ENCODE measurements around the gene GSTT2B.

- no peak for TF ChIP-seq CEBPB (IDR thresholded peaks at IDR 0.05)
- TF ChIP-seq RAD21 (IDR thresholded peaks at IDR 0.05; ENCODE audit: low read depth), result no peak
- TF ChIP-seq TAF1 (IDR thresholded peaks at IDR 0.05; ENCODE audit: low read depth), result no peak
- no peak for TF ChIP-seq TEAD4 (IDR thresholded peaks at IDR 0.05)
- TF ChIP-seq USF1 (IDR thresholded peaks at IDR 0.05), result no peak
- TF ChIP-seq MAX (IDR thresholded peaks at IDR 0.05), result no peak
- no peak for TF ChIP-seq NFIC (IDR thresholded peaks at IDR 0.05)
- TF ChIP-seq EP300 (IDR thresholded peaks at IDR 0.05; ENCODE audit: borderline replicate concordance), result no peak
- TF ChIP-seq YY1 (IDR thresholded peaks at IDR 0.05; ENCODE audit: low read depth), result no peak
- no peak for TF ChIP-seq REST (IDR thresholded peaks at IDR 0.05; ENCODE audit: low read depth)
- TF ChIP-seq ZBTB7A (IDR thresholded peaks at IDR 0.05; ENCODE audit: low read depth), result no peak
- TF ChIP-seq FOXM1 (IDR thresholded peaks at IDR 0.05; ENCODE audit: borderline replicate concordance, low read depth), result no peak
- no peak for TF ChIP-seq EGR1 (IDR thresholded peaks at IDR 0.05)
- TF ChIP-seq CREB1 (IDR thresholded peaks at IDR 0.05; ENCODE audit: low read depth), result no peak
Observed at GRCh38 chr22:23926561-23926960, 34.4 kb downstream of the GSTT2B start.
